ENCODE results near the gene UBE2M.

UBE2M gene

GRCh38 chr19:58552655-58553054 lies 5.8 kb downstream of the UBE2M start:
- Histone ChIP-seq H3K9me3 (ENCODE audit: insufficient read depth, low read length) (no peaks in the 10 kb centered on the region), H3K36me3 (ENCODE audit: low read length) (peaks cover 4% of the 10 kb centered on the region), H3K4me2 (ENCODE audit: low read depth, low read length, poor library complexity, severe bottlenecking) (no peak overlapping the region), H2AFZ (ENCODE audit: low read depth, low read length, severe bottlenecking) (no peak overlapping the region), H3K27me3 (ENCODE audit: low read length) (no peaks in the 10 kb centered on the region), H3K27ac (ENCODE audit: low read depth, low read length) (0 out of 2 replicates have a peak overlapping the region, but pooled peaks have one; percentile 22), H3F3A (ENCODE audit: insufficient read depth) (peaks cover 50% of the 10 kb centered on the region), H3K9me2 (replicated peaks; ENCODE audit: insufficient read depth, low read length) (no peaks in the 10 kb centered on the region), H3K79me2 (ENCODE audit: insufficient read depth, low read length) (peaks cover 34% of the 10 kb centered on the region), H4K20me1 (ENCODE audit: low read depth, low read length) (no peaks in the 10 kb centered on the region; the same call in 1 of the 2 replicates), H3K4me3 (ENCODE audit: insufficient read depth, low read length, poor library complexity, severe bottlenecking) (no peak overlapping the region), H3K9ac (ENCODE audit: low read length) (no peak overlapping the region)
- TF ChIP-seq CTCF (IDR thresholded peaks at IDR 0.05; ENCODE audit: insufficient read depth, low read length, poor library complexity, severe bottlenecking): no peak
- TF ChIP-seq EZH2phosphoT487 (conservative IDR thresholded peaks at IDR 0.05; ENCODE audit: low read length): no peak

- Histone ChIP-seq H3K27me3 (ENCODE audit: low read length) (no peaks in the 10 kb centered on the region), H2AFZ (ENCODE audit: low read depth, low read length, severe bottlenecking) (no peak overlapping the region), H3K4me2 (ENCODE audit: low read depth, low read length, poor library complexity, severe bottlenecking) (no peak overlapping the region), H3K27ac (ENCODE audit: low read depth, low read length) (no peak overlapping the region), H3K4me3 (ENCODE audit: insufficient read depth, low read length, poor library complexity, severe bottlenecking) (no peak overlapping the region), H3K9me2 (replicated peaks; ENCODE audit: insufficient read depth, low read length) (no peaks in the 10 kb centered on the region), H3K36me3 (ENCODE audit: low read length) (peaks cover 9% of the 10 kb centered on the region), H3F3A (ENCODE audit: insufficient read depth) (peaks cover 50% of the 10 kb centered on the region), H3K9ac (ENCODE audit: low read length) (no peak overlapping the region), H3K79me2 (ENCODE audit: insufficient read depth, low read length) (peaks cover 33% of the 10 kb centered on the region), H4K20me1 (ENCODE audit: low read depth, low read length) (peaks cover 3% of the 10 kb centered on the region; the same call in 1 of the 2 replicates), H3K9me3 (ENCODE audit: insufficient read depth, low read length) (no peaks in the 10 kb centered on the region)
- no peak for TF ChIP-seq EZH2phosphoT487 (conservative IDR thresholded peaks at IDR 0.05; ENCODE audit: low read length)
- no peak for TF ChIP-seq CTCF (IDR thresholded peaks at IDR 0.05; ENCODE audit: insufficient read depth, low read length, poor library complexity, severe bottlenecking)
These were observed 6.6 kb downstream of the UBE2M start for GRCh38 chr19:58551577-58552471.

- Histone ChIP-seq H3K9me3 (ENCODE audit: insufficient read depth, low read length) (no peaks in the 10 kb centered on the region), H3K27ac (ENCODE audit: low read depth, low read length) (no peak overlapping the region), H3K9me2 (replicated peaks; ENCODE audit: insufficient read depth, low read length) (no peaks in the 10 kb centered on the region), H2AFZ (ENCODE audit: low read depth, low read length, severe bottlenecking) (no peak overlapping the region), H3K4me3 (ENCODE audit: insufficient read depth, low read length, poor library complexity, severe bottlenecking) (no peak overlapping the region), H3K9ac (ENCODE audit: low read length) (no peak overlapping the region), H4K20me1 (ENCODE audit: low read depth, low read length) (peaks cover 10% of the 10 kb centered on the region), H3F3A (ENCODE audit: insufficient read depth) (peaks cover 48% of the 10 kb centered on the region), H3K36me3 (ENCODE audit: low read length) (peaks cover 9% of the 10 kb centered on the region), H3K4me2 (ENCODE audit: low read depth, low read length, poor library complexity, severe bottlenecking) (no peak overlapping the region), H3K27me3 (ENCODE audit: low read length) (no peaks in the 10 kb centered on the region), H3K79me2 (ENCODE audit: insufficient read depth, low read length) (peaks cover 33% of the 10 kb centered on the region)
- TF ChIP-seq EZH2phosphoT487 (conservative IDR thresholded peaks at IDR 0.05; ENCODE audit: low read length) (no peak), CTCF (IDR thresholded peaks at IDR 0.05; ENCODE audit: insufficient read depth, low read length, poor library complexity, severe bottlenecking) (no peak)
These were observed 7.3 kb downstream of the UBE2M start for GRCh38 chr19:58551123-58551497.
